ENCODE results near the gene SMIM43. TPM values are rescaled to one million over a fixed set of nuclear protein-coding genes. Genes with fewer than 3 reads are reported as not detected.
"Not testable (repeated sequence)": the region's sequence is repeated elsewhere in the genome, so short reads cannot be mapped to it uniquely, and the experiment has no call there.

SMIM43 gene
- total RNA-seq, 2 experiments from 2014 or later, result not detected

DNA sequence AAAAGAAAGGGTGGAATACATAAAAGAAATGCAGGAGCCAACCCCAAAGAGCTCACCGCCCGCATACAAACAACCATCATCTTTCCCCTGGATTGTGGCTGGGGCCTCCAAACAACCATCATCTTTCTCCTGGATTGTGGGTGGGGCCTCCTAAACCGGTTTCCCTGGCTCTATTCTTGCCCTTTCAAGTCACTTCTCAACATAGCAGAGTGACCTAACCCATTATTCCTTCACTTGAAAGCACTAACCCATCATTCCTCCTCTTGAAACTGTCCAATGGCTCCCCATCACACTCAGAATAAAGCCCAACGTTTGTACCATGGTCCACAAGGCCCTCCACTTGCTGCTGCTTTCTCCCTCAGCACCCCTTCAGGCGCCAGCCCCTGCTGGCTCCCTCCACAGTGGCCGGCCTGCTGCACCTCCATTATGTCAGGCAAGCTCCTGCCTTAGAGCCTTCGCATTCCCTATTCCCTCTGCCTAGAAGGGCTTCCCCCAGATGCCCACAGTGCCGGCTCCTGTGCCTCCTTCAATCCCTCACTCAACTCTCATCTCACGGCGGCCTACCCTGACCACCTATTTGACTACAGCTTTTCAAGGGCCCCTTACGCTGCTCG, 24.1 kb downstream of the SMIM43 start:
- CTCF ChIA-PET, result no interaction called here
- POLR2A ChIA-PET, result no interaction called here

DNA sequence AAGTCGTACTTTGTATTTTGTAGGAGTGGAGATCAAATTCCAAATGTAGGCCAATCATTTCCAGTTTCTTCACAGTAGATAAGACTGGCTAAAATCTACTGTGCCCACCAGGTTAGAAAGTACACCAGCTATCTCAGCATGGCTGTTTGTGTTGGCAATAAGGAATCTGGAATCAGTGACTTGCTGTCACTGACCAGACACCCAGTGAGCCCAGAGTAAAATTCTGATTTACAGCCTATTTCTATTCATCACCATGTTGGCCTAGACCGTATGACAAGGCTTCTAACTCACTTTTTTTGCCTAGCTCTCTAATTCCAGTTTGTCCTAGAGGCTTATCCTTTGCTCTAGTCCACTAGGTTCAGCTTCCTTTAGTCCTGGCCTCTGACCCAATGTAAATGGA, 25.4 kb downstream of the SMIM43 start:
- CTCF ChIA-PET, result interaction anchor here (1.0 kb wide), 1 partner anchor 24 kb away, joined by 3 read pairs; no protein-coding TSS in a partner anchor

DNA sequence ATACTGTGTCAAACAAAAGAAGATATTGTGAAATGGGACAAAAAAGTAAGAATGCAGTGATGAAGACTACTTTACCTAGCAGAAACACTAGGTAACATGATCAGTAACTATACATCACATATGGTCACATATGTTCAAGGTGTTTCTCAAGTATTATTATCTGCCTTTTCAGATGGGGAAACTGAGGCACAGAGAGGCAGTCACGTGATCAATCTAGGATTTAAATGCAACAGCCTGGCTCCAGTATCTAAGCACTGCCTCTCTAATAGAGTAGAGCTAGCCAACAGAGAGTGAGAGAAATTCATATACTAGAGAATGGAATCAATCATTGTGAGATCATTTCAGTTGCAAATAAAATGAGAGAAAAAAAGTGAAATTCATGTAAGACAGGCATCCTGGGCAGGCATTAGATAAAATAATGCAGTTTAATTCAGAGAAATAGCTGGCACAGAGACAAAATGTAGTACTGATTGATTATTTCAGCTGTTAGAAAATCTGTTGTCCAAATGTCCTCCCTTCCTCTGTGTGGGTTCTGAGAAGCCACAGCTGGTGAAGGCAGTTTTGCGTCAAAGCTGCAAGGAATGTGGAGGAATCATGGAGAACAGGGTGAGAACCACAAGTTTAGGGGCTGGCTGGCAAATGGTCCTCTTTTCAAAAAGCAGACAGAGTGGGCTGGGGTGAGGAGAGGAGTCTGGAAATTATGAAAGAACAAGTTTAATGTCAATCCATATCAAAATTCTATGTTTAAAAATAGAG, 26.0 kb downstream of the SMIM43 start:
- ChIA-PET POLR2A (no interaction called here), CTCF (interaction anchor here (1.0 kb wide), 1 partner anchor 23 kb away, joined by 3 read pairs; no protein-coding TSS in a partner anchor)

More for the DNA sequence above, 25.4 kb downstream of the SMIM43 start:
- POLR2A ChIA-PET, result no interaction called here

DNA sequence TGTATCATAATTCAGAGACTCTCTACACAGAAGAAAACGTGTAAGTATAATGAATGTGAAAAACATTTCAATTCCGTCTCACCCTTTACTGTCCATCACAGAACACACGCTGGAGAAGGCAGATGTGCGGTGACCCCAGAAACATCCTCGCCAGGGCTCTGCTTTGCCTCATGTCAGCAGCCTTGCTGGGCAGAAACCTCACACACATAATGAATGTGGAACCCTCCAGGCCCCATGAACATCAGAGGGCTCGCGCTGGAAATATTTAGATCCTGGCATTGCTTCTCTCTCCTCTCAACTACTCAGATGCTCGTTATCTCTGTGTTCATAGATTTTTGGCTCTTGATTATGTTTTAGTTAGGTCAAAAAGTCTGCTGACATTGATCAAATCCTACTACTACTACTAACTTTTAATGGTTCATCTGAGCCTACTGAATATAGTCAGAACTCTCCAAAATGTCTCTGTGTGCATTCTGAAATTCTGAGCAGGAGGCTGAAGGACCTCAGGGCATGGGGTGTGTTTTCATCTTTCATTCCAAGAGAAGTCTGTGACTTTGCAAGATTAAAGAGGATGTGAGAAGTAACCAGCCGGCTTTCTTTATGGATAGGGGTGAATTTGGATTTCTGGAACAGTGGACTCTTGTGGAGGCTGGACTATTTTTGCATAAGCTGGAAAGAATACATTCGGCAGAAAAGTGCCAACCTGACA, 27.0 kb downstream of the SMIM43 start:
- CTCF ChIA-PET, result no interaction called here

DNA sequence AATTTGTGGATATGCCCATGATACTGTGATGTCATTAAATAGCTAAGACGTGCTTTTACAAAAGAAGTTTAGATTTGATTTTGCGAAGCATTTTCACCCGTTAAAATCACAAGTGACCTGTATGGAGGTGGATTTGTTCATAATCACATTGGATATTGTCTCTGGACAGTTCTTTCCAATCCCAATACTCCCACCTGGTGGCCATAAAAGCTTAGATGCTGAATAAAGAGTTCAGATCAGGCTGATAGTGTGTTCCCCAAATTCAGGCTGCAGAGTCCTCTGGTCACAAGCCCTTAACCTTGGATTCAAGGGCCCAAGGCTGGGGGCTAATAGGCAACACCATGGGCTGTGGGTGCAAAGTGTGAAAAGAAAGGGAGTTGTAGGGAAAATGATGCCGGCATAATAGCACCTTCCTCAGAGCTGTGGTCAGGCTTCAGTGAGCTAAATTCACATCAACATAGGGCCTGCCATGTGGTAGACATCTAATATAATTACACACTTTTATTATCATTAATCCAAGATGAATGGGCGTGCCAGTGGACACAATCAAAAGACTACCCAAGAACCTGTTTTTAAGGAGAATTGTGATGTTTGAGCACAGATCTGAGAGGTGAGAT, 28.1 kb downstream of the SMIM43 start:
- CTCF ChIA-PET, result no interaction called here
- POLR2A ChIA-PET, result no interaction called here

More for the DNA sequence above, 27.0 kb downstream of the SMIM43 start:
- POLR2A ChIA-PET, result no interaction called here

DNA sequence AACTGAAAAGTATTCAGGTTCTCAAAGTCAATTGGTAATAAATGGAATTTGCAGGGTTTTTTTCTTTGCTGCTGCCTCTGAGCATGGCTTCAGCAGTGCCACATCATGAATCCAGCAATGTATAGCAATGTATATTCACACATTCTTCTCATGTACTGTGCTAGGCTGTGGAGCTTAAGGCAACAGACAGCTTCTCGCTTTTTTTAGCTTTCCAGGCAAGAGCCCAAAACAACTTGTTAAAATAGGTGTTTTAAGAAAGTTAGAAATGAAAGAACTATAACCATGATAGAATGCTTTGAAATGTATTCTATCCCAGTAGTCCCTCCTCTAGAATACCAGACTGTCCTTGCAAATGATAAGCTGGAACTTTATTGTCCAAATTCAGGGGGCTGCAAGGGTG, 30.4 kb downstream of the SMIM43 start:
- ChIA-PET CTCF (no interaction called here), POLR2A (no interaction called here)

DNA sequence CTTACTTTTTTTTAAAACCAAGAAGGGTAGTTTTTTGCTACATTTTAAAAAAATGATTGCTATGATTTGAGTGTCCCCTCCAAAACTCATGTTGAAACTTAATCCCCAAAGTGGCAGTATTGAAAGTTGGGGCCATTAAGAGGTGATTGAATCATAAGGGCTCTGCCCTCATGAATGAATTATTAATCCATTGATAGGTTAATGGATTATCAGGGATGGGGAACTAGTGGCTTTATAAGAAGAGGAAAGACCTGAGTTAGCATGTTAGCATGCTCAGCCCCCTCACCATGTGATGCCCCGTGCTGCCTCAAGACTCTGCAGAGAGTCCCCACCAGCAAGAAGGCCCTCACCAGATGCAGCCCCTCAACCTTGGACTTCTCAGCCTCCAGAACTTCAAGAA, 31.0 kb downstream of the SMIM43 start:
- POLR2A ChIA-PET, result no interaction called here
- CTCF ChIA-PET, result no interaction called here

DNA sequence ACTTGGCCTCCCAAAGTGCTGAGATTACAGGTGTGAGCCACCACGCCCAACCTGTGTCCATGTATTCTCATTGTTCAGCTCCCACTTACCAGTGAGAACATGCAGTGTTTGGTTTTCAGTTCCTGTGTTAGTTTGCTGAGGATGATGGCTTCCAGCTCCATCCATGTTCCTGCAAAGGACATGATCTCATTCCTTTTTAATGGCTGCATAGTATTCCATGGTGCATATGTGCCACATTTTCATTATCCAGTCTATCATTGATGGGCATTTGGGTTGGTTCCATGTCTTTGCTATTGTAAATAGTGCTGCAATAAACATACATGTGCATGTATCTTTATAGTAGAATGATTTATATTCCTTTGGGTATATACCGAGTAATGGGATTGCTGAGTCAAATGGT, 35.2 kb downstream of the SMIM43 start:
- POLR2A ChIA-PET, result interaction anchor here (0.6 kb wide), 1 partner anchor 73 kb away, joined by 8 read pairs; no protein-coding TSS in a partner anchor
- CTCF ChIA-PET, result not testable (repeated sequence)

DNA sequence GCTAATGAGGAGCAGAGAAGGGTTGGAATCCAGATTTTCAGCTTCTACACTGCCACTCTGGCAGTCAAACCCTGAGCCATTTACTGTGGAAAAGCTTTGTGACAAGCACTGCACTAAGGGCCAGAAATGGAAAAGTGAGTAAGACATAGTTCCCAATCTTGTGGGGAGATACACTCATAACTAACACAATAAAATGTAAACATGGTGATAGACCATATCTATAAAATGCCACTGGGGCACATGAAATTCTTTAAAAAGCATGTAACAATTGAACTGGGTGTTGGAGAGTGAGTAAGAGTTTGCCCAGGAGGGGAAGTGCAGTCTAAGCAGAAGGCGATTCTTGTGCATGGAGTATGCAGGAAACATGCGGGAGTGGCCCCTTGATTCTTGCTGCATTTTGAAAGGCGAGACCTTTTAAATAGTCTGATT, 36.2 kb downstream of the SMIM43 start:
- POLR2A ChIA-PET, result no interaction called here
- CTCF ChIA-PET, result no interaction called here

DNA sequence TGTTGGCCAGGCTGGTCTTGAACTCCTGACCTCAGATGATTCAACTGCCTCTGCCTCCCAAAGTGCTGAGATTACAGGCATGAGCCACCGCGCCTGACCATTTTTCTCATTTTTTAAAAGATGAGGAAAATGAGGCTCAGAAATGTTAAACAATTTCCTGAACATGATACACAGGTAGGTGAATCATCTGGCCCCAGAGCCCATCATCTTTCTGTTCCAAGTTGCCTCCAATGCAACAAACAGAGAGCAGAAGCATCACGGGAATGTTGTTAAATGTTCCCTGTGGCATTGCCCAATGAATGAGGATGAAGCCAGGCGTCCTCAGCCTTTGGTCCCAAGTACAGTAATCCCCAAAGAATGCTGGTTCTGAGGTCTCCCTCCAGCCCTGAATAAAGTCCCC, 36.9 kb downstream of the SMIM43 start:
- POLR2A ChIA-PET, result no interaction called here
- CTCF ChIA-PET, result interaction anchor here (0.6 to 1.2 kb wide), 2 partner anchors 243 to 689 kb away, joined by 3 read pairs; no protein-coding TSS in a partner anchor

DNA sequence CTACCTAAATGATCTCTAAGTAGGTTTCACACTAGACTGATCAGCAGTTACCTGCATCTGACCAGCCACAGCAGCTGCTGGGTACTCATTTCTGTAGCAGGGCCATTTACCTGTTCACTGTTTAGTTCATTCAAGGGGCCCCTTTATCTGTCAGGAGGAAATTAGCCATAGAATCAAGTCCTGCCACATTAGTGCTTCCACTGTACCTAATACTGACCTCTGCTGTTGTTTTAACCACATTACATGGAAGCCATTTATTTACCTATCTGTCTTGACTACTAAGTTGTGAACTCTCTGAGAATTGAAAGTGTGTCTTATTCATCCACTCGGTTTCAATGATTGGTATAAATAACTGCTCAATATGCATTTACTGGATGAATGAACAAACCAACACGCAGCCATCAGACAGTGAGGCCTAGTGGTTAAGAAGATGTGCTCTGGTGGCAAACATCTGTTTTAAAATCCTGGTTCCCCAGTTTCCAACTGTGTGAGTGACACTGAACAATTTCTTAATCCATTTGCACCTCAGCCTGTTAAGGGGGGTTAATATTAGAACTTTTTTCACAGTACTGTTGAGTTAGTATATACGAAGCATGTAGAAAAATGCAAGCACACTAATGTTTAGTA, 38.2 kb downstream of the SMIM43 start:
- ChIA-PET POLR2A (interaction anchor here (0.6 kb wide), 1 partner anchor 21 kb away, joined by 3 read pairs; no protein-coding TSS in a partner anchor), CTCF (interaction anchor here (2.0 kb wide), 1 partner anchor 18 kb away, joined by 4 read pairs; no protein-coding TSS in a partner anchor)

DNA sequence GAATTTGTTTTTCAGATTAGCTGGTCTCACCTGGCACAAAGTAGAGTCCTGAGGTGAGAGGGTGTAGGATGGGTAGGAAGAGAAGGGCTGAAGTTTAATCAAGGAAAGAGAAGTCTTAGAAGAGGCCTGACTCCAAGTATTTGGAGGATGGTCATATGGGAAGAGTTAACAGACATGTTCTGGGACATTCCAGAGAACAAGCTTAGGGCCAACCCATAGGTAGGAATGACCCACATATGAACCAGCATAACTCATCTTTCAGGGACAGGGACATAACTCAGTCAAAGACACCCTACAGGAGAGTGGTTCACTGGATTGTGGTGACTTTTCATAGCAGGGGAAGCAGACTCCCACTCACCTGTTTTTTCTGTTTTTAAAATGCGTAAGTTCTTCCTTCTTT, 40.3 kb downstream of the SMIM43 start:
- ChIA-PET CTCF (interaction anchor here (1.5 kb wide), 1 partner anchor 14 kb away, joined by 4 read pairs; no protein-coding TSS in a partner anchor), POLR2A (no interaction called here)

DNA sequence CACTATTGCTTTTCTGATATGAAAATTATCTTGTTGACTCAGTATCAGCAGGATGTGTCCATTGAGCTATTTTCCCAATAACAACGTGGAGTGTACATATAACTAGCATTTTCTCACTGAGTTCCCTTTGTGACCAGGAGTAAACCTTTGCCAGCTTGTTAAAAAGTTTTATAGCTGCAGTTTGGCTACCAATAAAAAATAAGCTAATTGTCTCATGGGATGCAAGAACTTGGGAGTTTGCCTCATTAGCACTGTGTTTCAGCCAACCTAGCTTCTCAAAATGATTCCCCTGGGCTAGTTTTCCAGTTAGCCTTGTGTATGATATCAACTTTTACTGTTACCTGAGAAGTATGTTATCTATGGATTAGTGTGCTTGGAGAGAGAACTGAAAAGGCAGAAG, 43.3 kb downstream of the SMIM43 start:
- CTCF ChIA-PET, result interaction anchor here (1.0 kb wide), 1 partner anchor 14 kb away, joined by 3 read pairs; no protein-coding TSS in a partner anchor
- POLR2A ChIA-PET, result no interaction called here

DNA sequence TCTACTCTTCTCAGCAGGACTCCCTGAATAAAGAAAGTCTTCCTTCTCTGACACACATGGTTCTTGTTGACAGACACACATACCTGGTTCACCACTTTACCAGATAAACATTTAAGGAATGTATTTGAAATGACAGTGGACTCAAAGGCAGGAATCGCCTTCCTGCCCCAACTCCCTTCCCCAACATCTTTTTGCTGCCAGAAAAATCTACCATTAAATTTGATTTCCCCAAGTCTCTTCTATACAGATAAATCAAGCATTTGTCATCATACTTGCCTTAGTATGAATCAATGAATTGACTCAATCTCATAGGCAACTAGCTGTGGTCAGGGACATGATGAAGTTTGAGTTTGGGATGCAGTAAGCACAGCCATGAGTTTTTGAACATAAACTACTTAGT, 44.9 kb downstream of the SMIM43 start:
- POLR2A ChIA-PET, result no interaction called here
- CTCF ChIA-PET, result interaction anchor here (0.6 kb wide), 1 partner anchor 66 kb away, joined by 3 read pairs; no protein-coding TSS in a partner anchor

DNA sequence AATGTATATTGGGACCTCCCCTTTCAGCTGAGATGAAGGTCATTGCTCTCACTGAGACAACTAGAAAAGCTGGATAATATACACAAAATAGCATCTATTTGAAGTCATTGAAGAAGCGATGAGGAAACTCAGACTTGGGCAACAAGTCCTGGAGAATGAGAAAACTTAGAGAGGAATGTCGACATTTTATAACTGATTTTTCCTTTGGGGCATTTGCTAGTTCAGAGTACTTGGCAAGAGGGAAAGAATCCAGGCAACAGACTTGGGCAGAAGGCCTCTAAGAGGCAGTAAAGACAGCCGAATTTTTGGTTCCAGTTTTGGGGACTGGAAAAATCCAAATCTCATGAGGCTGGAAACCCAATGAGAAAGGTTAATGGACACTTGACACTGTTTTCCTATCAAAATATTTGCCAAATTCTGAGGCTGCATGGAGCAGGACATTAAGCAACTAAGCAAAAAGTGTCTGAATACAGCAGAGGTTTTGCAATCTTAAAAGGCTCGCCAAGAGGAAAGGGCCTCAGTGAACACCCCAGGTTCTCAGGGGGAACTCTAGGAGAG, 47.2 kb downstream of the SMIM43 start:
- ChIA-PET POLR2A (no interaction called here), CTCF (no interaction called here)

DNA sequence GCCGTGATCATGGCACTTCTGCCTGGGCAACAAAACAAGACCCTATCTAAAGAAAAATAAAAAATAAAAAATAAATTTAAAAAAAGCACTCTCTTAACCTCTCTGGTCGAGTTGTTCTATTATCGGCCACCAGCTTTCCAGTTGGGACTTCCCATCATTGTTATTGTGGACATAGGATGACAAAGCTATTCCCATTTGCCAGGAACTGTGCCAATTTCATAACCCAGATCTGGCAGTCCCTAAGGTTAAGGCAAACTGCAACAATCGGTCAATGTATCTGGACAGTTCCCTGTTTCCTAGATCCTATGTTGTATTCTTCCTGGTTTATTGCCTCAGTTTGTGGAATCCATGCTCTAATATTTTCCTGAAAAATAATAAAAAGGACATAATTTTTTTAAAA, 50.4 kb downstream of the SMIM43 start:
- ChIA-PET CTCF (interaction anchor here (1.3 kb wide), 1 partner anchor 11 kb away, joined by 3 read pairs; no protein-coding TSS in a partner anchor), POLR2A (no interaction called here)

DNA sequence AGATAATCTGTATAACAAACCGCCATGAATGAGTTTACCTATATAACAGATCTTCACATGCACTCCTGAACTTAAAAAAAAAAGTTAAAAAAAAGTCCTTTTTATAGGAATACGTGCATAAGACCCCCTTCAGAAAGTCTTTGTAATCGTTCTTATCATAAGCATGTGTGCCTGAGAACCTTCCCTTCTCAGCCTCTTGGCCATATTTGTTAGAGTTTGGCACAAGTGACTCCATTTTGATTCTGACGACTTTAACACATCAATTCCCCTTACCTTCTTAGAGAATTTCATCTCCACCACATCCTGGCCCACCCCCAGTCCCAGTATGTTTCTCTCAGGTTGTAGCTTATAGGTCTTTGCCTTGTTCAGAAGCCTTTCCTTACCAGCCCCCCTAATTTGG, 52.2 kb downstream of the SMIM43 start:
- ChIA-PET CTCF (interaction anchor here (1.8 kb wide), 1 partner anchor 342 kb away, joined by 4 read pairs; no protein-coding TSS in a partner anchor), POLR2A (no interaction called here)

DNA sequence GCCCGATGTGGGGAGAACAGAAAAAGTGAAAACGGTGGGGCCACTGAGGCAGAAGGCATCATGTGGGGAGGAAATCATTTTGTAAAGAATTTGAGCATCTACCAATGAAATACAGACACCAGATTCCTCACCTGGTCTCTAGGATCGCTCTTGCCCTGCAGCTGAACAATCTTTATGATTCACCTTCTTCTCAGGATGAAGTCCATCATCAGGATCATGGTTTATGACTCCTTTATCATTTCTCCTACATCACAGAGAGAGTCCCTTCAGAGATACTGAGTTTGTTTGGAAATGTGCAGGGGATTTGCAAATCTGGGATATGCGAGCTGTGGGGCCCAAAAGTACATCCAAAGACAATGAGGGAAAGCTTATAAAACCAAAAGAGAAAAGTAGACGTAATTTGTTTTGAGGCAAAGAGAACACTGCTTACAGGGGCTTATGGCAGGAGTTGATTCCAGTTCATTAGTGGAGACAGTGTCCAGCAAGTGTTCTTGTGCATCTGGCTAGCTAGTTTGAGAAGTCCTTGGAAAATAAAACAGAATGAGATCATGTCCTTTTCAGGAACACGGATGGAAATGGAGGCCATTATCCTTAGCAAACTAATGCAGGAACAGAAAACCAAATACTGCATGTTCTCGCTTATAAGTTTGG, 52.8 kb downstream of the SMIM43 start:
- CTCF ChIA-PET, result interaction anchor here (1.8 kb wide), 1 partner anchor 341 kb away, joined by 4 read pairs; no protein-coding TSS in a partner anchor
- POLR2A ChIA-PET, result no interaction called here

All from activated CD8-positive, alpha-beta memory T cell treated with anti-CD3 and anti-CD28 coated beads for 36 hours (primary cell).